Stromal cell of bone marrow (primary cell): Measurements from ENCODE around the gene CCKAR.
A peak's percentile ranks its signal among the peaks of the same experiment; 100 is the strongest.

ENCODE experiments used
- DNase-seq: peaks from one replicate; pipeline ENCODE4 v3.0.0-alpha.2; 2012; ENCODE audit warnings: low read depth

The CCKAR gene

DNA sequence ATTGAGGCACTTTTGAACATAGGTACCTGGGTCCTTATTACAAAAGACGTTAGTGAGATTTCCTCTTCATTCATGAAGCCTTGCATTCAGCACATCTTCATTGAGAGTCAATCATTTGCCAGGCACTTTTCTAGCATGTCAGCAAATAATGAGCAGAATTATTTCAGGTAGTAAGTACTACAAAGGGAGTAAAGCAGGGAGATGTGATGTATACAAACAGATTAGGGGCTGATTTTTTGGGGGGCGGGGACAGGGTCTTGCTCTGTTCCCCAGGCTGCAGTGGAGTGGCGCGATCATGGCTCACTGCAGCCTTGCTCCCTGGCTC lies 638 bp upstream of the CCKAR start:
- no peak for DNase-seq

DNA sequence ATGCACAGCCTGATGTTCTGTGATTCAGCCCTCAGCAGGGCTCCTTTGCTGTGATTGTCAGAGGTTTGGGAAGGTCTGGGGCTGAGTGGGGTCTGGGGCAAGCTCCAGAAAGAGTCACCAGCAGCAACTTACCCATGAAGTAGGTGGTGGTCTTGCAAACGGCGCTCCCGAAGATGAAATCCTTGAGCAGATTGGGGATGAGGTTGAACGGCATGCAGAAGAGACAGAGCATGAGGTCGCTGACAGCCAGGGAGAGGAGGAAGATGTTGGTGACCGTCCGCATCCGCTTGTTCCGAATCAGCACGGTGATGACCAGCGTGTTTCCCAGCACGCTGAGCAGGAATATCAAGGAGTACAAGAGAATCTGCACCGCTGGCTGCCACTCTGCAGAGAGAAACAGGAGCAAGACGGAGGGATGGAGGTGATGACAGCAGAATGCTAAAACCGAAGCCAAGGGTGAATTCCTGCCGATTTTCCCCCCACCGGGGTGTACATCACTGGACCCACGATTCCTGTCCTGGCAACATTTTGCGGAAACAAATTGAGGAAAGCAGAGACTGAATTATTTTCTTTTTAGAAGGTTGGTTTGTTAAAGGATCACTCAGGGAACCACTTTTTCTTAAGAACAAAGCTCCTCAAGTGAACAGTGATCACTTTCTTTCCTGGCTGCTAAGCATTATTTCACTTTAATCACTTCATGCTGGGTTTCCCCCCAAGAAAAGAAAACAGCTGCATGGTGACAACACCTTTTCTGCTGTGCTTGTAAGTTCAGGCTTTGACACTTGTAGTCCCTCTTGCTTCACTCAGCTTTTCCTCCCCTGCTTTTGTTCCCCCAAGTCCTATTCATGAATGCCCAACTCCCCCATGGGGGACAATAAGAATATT lies 941 bp downstream of the CCKAR start:
- DNase-seq = no peak

DNA sequence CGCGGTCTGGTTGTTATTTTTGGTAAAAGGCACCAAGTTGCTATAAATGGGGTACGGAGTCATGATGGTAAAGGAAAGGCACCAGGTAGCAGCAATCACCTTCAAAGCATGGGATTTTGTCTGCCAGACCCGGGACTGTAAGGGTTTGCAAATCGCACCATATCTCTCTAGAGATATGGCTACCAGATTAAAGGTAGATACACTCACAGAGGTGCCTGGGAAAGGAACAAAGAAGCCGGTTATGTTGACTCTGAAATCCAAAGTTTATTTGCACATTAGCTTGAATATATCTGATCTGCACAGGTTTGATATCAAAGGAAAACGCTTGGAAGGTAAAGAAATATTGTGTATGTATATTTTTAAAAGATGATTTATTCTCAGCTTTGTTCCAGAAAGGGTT lies 4.6 kb downstream of the CCKAR start:
- no peak for DNase-seq

DNA sequence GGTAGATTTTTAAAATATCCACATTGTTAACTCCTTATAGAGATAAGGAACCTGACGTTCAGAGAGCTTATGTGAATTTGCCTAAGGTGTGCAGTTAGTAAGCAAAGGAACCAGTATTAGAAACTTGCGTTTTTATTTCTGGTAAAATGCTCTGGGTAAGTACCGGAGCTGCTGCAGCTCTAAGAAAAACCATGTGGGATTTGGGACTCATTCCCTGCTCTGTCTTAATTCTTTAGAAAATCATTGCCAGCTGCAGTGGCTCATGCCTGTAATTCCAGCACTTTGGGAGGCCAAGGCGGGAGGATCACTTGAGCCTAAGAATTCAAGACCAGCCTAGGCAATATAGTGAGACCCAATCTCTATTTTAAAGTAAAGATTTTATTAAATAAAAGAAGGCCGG lies 5.8 kb downstream of the CCKAR start:
- no peak for DNase-seq

DNA sequence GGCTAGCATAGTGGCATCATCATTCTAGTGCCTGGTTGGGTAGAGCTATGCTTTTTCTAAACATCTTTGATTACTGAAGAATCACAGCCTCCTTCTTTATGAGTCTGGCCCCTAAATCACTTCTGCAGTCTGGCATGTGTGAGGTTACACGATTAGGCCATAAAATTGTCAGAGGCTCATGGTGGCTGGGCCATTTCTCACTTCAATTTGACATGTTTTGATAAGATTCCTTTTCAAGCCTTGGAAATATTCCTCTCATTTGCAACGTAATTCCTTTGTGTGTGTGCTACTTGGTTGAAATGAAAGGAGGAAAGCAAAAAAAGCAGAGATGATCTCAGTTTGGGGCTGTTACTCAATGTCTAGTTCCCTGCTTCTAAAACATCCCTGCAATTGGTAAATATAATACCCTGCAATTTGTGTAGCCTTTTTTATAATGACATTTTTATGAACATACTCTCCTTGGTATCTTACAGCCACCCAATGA lies 6.2 kb downstream of the CCKAR start:
- DNase-seq = peak; percentile 51

DNA sequence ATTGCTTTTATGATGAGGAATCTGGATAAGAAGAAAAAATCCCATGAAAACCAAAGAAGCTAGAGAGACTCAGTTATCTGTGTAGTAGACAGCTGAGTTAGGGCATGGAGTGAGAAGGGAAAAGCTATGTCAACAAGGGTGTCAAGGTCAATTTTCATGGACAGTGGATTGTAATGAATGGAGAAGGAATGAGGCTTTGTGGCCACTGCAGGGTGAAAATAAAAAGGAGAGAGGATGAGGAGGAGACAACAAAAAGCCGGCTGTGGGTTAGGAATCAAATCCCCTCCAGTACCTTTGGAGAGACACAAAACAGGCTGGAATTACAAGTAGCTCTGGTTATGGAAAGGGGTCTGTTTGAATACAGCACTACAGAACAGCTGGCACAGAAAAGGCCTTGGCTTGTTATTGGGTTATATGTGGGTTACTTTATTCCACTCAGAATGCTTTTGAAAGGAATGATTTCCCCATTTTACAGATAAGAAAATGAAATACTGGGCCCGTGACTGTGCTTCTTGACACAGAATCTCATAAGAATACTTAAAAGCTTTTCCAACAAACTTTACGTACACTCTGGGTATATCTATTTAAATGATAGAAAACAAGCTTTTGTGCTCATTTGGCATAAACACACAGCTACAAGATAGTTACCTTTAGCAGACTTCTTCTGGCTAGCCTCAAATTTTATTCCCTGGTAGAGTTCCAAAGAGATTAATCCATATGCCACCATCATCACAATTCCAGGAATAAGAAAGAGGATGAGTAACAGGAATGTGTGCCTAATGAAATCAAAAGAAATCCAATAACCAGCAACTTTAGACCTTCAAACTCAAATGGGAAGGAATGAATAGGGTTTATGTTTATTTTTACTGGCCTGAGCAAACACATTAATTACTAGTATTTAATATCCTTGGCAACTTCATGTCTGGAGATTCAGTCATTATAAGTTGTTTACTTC lies 7.5 kb downstream of the CCKAR start:
- no peak for DNase-seq

DNA sequence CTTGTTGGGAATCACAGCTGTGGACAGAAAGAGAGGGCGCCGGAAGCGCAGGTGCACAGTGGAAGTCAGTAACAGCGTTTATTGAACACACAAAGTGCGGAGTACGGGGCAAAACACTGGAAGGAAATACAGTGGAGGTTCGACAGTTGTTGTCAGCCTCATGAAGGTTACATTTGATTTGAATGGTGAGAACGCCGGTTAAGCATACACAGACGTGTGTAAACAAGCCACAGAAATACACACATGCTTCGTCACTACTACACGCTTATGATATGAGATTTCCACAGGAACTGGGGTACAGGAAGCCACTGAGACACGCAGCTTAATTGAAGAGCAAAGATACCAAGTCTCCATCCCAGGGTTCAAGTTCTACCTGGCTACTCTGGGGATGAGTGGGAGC lies 12.0 kb downstream of the CCKAR start:
- DNase-seq = no peak

DNA sequence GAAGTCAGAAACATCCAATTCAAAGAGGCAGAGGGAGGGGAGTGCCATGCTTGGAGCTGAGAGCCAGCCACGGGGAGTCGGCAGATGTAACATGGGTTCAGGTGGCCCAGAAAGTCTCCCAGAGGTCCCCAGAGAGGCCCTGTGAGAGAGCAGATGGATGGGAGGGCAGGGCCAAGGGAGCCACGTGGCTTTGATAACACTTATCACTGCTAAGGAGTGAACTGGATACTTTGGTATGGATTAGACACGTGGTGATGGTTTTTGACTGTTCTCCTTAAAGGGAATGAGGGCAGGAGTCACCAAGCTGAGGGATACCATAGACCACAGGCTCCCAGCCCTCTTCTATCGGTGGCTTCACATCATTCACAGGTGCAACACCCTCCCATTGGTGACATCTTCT lies 13.7 kb downstream of the CCKAR start:
- no peak for DNase-seq

DNA sequence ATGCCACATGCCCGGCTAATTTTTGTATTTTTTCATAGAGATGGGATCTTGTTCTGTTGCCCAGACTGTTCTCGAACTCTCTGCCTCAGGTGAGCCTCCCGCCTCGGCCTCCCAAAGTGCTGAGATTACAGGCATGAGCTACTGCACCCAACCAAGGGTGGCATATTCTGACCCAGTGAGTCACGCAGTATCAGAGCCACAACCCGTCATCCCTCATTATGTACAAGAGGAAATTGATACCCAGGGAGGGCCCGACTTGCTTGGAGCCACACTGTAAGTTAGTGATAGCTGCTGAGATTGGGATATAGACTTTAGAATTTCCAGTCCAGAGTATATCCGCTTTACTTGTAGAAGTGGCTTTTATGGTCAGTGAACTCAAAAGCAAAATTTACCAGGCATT lies 14.6 kb downstream of the CCKAR start:
- no peak for DNase-seq

DNA sequence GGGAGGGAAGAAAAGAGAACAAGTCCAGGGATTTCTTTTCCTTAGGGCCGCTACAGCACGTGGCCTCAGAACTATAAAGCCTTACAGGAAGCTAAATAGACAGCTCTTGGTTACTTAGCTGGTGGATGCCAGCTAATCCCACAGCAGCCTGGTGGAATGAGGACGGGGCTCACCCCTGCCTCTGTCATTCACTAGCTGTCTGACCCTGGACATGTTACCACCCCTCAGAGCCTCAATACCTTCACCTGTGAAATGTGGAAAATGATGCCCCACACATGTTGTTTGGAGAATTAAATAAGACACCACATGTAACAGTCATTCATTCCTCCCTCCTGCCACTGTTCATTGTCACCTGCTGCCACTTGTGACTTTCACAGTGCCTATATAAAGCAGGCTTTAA lies 15.7 kb downstream of the CCKAR start:
- DNase-seq = no peak

DNA sequence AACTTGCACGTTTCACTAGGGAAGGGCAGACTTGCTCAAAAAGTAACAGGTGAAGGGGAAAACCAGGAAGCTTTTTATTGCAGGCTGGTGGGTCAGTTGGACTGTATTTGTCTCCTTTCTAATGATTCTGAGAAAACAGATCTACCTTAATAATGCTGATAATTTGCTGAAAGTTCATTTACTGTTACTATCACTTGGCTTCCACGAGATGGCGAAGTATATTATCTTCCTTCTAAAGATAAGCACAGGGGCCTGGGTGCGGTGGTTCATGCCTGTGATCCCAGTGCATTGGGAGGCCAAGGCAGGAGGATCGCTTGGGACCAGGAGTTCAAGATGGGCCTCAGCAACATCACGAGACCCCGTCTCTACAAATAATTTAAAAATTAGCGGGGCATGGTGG lies 16.4 kb downstream of the CCKAR start:
- DNase-seq = no peak

DNA sequence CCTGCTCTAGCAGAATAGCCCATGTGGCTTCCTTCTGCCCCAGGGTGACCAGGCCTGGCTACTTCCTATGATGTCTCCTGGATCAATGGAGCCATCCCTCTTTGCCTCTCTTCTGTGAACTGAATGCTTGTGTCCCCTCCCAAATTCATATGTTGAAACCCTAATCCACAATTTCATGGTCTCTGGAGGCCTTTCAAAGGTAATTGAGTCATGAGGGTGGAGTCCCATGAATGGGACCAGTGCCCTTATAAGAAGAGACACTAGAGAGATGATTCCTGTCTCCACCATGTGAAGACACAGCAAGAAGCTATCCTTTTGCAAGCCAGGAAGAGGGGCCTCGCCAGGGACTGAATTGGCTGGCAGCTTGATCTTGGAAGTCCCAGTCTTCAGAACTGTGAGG lies 18.4 kb downstream of the CCKAR start:
- DNase-seq = no peak

DNA sequence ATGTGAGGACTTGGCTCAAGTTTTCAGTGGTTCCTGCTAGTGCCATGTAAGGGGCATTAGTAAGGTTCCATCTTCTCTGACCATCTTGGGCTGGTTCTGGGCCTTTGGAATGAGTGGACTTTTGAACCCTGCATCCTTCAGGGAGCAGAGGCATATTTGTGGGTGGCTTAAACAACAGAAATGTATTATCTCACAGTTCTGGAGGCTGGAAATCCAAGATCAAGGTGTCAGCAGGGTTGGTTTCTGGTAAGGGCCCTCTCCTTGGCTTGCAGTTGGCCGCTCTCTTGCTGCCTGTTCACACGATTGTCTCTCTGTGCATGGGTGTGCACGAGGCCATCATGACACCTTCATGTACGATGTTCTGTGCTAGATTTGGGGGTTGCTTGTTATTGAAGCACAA lies 21.3 kb downstream of the CCKAR start:
- no peak for DNase-seq

DNA sequence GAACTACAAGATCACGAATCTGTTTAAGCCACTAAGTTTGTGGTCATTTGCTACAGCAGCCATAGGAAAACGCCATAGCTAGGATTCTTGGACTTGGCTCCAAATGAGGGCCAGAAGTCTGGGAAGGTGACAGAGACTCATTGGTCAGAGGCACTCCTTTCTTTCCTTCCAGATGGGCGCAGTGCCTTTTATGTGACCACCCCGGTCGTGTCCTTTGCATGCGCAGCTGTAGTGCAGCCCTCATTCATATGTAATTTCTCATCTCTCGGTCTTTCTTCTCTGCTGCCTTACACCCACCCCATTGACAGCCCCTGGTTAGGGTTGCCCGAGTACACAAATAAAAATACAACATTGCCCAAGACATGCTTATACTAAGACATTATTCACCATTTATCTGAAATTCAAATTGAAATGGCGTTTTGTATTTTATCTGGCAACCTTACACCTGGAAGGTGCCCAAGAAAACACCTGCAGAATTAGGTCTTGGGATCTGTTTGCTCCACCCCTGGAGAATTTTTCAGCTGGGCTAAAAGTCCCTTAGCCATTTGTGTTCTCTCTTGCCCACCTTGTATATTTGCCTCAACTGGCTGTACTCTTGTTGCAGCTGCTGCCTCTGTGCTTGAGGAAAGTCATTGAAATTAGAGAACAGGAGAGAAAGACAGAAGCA lies 21.9 kb downstream of the CCKAR start:
- no peak for DNase-seq

DNA sequence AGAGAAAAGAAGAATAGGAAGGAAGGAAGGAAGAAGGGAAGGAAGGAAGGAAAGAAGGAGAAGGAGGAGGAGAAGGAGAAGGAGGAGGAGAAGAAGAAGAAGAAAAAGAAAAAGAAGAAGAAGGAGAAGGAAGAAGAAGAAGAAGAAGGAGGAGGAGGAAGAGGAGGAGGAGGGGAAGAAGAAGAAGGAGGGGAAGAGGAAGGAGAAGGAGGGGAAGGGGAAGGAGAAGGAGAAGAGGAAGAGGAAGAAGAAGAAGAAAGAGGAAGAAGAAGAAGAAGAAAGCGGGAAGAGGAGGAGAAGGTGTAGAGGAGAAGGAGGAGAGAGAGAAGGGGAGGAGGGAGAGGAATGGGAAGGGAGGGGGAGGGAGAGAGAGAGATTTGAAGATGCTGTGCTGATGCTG lies 22.6 kb downstream of the CCKAR start:
- DNase-seq = no peak

DNA sequence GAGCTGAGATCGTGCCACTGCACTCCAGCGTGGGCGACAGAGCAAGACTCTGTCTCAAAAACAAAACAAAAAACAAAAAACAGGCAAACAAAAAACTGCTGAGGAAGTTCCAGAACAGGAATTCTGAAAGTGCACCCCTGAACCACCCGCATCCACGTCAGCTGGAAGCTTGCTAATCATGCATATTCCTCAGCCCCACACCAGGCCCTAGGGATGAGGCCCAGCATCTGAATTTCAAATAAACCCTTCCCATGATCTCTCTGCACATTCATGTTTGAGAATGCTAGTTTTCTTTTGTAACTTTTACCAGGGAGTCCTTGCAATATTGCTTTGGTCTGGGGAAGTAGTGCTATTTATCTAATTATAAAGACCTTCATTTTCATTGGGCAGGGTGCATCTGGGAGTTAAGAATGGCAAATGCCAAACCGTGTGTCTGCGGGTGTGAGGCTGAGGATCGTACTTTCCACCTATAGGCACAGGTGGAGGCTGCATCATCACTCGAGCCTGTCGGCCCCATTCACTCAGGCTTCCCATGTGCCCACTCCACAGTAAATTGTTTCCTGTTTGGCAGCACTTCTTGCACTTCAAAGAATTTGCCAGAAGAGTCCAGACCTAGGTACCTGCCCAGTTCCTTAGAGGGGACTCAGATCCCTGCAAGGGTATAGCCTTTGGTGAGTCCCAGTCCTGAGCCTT lies 23.6 kb downstream of the CCKAR start:
- DNase-seq = no peak

DNA sequence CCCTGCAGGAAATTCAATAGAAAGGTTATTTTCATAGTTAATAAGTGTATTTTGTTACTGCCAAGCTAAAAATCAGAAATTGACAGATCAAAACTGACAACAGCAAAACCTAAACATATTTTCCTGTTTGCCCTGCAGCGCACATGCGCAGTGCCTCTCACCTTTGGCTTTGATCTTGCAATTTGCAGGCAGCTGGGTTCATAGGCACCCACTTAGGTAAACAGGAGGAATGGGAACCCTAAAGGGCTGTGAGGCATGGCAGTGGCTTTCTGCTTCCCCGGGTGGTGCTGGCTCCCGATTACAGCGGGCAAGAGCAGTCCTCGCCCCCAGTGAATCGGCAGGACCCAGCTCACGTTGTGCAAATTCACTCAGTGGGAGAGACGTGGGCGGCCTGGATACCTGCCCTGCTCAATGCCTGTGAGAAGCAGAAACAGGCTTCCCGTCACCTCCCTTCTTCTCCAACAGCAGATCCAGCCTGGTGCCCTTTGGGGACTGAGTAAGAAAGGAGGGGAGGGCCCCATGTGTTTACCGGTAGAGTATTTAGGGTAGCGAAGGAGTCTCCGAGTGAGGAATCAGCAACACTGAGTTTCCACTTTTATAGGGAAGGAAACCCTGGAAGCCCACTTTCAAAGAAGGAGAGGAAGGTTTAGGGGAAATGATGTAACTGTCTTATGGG lies 25.7 kb downstream of the CCKAR start:
- DNase-seq = no peak

DNA sequence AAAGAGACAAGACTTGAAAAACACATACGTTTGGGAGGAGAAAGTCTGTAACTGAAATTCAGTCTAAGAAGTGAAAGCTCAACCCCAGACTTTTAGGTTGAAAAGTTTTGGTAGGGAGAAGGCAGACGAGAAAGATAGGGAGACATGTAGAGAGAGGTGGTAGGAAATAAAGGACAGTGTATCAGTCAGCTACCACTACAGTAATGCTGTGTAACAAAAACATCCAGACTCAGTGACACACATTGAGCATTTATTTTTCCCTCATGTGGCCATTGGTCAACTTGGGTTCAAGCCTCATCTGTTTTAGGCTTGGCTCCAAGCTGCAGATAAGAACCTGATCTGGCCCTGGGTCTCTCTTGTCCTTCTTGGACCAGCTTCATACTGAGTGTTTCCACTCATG lies 26.9 kb downstream of the CCKAR start:
- no peak for DNase-seq

DNA sequence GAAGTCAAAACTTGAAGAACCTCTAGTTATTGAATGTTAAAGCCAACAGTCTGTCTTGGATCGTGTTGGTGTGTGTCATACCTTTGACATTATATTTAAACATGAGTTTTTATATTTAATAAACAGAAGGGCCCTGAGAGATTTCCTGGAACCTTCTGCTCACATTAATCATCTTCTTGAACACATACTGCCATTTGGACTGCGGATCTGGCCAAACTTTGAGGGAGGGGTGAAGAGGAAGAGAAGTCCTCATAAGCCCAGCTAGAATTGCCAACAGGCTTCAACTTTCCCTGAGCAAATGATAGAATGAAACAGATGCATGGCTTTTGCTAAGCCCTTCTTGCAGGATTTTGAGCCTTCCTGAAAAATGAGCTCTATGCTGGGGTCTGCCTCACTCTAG lies 27.4 kb downstream of the CCKAR start:
- DNase-seq = peak; percentile 48

DNA sequence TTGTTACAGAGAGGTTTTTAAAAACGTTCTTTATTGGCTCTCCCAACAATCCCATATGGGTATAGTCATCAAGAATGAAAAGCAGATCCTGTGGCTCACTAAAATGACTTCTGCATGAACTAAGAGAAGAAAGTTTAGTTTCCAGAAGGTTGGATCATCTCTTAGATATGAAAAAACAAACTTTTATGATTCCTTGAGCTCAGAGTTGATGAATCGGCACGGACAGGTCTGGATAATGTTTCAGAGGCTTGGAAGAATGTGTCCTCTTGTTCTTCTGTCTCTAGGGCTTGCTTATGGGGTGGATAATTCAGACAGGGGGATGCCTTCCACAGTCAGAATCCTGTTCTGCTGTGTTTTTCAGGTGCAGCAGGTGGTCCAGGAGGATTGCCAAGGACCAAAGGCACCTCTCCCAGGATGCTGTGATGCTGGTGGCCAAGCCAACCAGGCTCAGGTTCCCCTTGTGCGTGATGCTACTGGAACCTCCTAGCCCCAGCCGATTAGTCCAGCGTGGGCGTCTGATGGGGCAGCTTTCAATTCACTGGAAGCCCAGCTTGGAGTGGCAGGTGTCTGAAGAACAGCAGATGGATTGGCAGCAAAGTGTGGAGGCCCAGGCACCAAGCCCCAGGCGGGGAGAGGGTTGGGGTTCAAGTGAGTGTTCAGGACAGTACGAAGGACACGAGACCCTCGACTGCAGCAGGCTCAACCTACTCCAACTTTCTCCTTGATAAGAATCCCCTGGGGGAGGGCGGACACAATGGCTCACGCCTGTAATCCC lies 30.3 kb downstream of the CCKAR start:
- DNase-seq = peak; percentile 69
